ENCODE data around the gene HOXC6.

DNA sequence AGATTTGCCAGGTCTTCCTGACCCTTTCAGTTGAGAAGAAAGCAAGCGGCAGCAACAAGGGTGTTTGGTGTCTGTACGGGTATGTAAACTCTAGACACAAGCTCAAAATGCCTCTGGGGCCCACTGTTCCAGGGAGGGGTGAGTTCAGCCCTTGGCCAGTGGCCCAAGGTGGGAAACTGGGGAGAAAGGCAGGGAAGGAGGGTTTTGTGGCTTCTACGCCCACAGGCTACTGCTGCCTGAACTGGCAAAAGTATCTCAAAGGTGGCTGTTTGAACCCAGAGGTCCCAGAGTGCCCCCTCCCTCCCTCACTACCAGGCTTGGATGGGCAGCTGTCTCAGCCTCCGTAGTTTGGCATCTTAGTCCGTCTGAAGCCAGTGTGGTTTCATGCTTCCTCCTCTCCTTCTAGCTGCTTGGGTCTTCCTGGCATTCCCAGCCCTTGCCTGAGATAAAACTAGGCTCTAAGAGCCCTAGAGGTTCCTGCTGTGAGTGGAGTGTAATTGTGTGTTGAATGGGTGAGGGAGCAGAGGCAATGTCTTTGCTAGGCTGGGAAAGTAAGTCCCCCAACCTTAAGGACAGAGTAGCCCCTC, 10.1 kb downstream of the HOXC6 start:
- TF ChIP-seq SIN3A (IDR thresholded peaks at IDR 0.05; ENCODE audit: borderline replicate concordance in 2 of 2, control insufficient read depth in 1 of 2, low read depth in 2 of 2, low read length in 2 of 2) (no peak), LEF1 (IDR thresholded peaks at IDR 0.05) (no peak), BHLHE40 (IDR thresholded peaks at IDR 0.05; ENCODE audit: low read length) (no peak), ZNF408 (CRISPR knock-in tag; IDR thresholded peaks at IDR 0.05; ENCODE audit: low read depth) (no peak), U2AF2 (optimal IDR thresholded peaks at IDR 0.05; ENCODE audit: low read depth, low read length) (no peak), SREBF1 (IDR thresholded peaks at IDR 0.05; ENCODE audit: borderline replicate concordance, low read depth, low read length) (no peak), IRF2 (CRISPR knock-in tag; IDR thresholded peaks at IDR 0.05) (no peak)
- TF ChIP-seq, protein P1, sequence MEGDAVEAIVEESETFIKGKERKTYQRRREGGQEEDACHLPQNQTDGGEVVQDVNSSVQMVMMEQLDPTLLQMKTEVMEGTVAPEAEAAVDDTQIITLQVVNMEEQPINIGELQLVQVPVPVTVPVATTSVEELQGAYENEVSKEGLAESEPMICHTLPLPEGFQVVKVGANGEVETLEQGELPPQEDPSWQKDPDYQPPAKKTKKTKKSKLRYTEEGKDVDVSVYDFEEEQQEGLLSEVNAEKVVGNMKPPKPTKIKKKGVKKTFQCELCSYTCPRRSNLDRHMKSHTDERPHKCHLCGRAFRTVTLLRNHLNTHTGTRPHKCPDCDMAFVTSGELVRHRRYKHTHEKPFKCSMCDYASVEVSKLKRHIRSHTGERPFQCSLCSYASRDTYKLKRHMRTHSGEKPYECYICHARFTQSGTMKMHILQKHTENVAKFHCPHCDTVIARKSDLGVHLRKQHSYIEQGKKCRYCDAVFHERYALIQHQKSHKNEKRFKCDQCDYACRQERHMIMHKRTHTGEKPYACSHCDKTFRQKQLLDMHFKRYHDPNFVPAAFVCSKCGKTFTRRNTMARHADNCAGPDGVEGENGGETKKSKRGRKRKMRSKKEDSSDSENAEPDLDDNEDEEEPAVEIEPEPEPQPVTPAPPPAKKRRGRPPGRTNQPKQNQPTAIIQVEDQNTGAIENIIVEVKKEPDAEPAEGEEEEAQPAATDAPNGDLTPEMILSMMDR (IDR thresholded peaks at IDR 0.05 in 2 of 3, conservative IDR thresholded peaks at IDR 0.05 in 1 of 3; ENCODE audit: insufficient read depth in 2 of 3, low read depth in 1 of 3, low read length in 3 of 3) = no peak
- TF ChIP-seq, protein P2, sequence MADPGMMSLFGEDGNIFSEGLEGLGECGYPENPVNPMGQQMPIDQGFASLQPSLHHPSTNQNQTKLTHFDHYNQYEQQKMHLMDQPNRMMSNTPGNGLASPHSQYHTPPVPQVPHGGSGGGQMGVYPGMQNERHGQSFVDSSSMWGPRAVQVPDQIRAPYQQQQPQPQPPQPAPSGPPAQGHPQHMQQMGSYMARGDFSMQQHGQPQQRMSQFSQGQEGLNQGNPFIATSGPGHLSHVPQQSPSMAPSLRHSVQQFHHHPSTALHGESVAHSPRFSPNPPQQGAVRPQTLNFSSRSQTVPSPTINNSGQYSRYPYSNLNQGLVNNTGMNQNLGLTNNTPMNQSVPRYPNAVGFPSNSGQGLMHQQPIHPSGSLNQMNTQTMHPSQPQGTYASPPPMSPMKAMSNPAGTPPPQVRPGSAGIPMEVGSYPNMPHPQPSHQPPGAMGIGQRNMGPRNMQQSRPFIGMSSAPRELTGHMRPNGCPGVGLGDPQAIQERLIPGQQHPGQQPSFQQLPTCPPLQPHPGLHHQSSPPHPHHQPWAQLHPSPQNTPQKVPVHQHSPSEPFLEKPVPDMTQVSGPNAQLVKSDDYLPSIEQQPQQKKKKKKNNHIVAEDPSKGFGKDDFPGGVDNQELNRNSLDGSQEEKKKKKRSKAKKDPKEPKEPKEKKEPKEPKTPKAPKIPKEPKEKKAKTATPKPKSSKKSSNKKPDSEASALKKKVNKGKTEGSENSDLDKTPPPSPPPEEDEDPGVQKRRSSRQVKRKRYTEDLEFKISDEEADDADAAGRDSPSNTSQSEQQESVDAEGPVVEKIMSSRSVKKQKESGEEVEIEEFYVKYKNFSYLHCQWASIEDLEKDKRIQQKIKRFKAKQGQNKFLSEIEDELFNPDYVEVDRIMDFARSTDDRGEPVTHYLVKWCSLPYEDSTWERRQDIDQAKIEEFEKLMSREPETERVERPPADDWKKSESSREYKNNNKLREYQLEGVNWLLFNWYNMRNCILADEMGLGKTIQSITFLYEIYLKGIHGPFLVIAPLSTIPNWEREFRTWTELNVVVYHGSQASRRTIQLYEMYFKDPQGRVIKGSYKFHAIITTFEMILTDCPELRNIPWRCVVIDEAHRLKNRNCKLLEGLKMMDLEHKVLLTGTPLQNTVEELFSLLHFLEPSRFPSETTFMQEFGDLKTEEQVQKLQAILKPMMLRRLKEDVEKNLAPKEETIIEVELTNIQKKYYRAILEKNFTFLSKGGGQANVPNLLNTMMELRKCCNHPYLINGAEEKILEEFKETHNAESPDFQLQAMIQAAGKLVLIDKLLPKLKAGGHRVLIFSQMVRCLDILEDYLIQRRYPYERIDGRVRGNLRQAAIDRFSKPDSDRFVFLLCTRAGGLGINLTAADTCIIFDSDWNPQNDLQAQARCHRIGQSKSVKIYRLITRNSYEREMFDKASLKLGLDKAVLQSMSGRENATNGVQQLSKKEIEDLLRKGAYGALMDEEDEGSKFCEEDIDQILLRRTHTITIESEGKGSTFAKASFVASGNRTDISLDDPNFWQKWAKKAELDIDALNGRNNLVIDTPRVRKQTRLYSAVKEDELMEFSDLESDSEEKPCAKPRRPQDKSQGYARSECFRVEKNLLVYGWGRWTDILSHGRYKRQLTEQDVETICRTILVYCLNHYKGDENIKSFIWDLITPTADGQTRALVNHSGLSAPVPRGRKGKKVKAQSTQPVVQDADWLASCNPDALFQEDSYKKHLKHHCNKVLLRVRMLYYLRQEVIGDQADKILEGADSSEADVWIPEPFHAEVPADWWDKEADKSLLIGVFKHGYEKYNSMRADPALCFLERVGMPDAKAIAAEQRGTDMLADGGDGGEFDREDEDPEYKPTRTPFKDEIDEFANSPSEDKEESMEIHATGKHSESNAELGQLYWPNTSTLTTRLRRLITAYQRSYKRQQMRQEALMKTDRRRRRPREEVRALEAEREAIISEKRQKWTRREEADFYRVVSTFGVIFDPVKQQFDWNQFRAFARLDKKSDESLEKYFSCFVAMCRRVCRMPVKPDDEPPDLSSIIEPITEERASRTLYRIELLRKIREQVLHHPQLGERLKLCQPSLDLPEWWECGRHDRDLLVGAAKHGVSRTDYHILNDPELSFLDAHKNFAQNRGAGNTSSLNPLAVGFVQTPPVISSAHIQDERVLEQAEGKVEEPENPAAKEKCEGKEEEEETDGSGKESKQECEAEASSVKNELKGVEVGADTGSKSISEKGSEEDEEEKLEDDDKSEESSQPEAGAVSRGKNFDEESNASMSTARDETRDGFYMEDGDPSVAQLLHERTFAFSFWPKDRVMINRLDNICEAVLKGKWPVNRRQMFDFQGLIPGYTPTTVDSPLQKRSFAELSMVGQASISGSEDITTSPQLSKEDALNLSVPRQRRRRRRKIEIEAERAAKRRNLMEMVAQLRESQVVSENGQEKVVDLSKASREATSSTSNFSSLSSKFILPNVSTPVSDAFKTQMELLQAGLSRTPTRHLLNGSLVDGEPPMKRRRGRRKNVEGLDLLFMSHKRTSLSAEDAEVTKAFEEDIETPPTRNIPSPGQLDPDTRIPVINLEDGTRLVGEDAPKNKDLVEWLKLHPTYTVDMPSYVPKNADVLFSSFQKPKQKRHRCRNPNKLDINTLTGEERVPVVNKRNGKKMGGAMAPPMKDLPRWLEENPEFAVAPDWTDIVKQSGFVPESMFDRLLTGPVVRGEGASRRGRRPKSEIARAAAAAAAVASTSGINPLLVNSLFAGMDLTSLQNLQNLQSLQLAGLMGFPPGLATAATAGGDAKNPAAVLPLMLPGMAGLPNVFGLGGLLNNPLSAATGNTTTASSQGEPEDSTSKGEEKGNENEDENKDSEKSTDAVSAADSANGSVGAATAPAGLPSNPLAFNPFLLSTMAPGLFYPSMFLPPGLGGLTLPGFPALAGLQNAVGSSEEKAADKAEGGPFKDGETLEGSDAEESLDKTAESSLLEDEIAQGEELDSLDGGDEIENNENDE (IDR thresholded peaks at IDR 0.05; ENCODE audit: low read depth, low read length) = no peak
